GM23338 (cell line): ENCODE results near the gene CABCOCO1. TPM values are rescaled to one million over a fixed set of nuclear protein-coding genes. Genes with fewer than 3 reads are reported as not detected.

Experiments
- ATAC-seq: fragments of 200-7000 bp; cut with Tn5 transposase; 3 replicates; pipeline ENCODE4 v1.9.1; 2020
- DNase-seq: peaks from one replicate; pipeline ENCODE4 v3.0.0-alpha.2; 2015; ENCODE audit warnings: low spot score
- H2AFZ ChIP-seq: fragments of 200-600 bp; sonication (generic); 2 replicates; pipeline ENCODE4 v1.8.0; 2016; ENCODE audit warnings: antibody characterized with exemption, mild to moderate bottlenecking, moderate library complexity
- H3F3A ChIP-seq: fragments of 200-600 bp; sonication (generic); replicated peaks from 2 replicates; pipeline ENCODE4 v1.8.0; 2017; ENCODE audit warnings: antibody characterized with exemption, mixed run types, low read depth
- H3K27ac ChIP-seq: fragments of 200-600 bp; sonication (generic); 2 replicates; pipeline ENCODE4 v1.6.1; 2016; ENCODE audit warnings: low read depth
- H3K27me3 ChIP-seq: fragments of 200-600 bp; sonication (generic); 2 replicates; pipeline ENCODE4 v1.8.0; 2016; ENCODE audit warnings: mild to moderate bottlenecking, mixed run types, moderate library complexity; ENCODE audit not compliant: insufficient read depth
- H3K36me3 ChIP-seq: fragments of 200-600 bp; sonication (generic); 2 replicates; pipeline ENCODE4 v1.8.0; 2016; ENCODE audit warnings: mild to moderate bottlenecking; ENCODE audit not compliant: insufficient read depth
- H3K4me1 ChIP-seq: fragments of 200-600 bp; sonication (generic); 2 replicates; pipeline ENCODE4 v1.8.0; 2016; ENCODE audit warnings: mild to moderate bottlenecking, moderate library complexity; ENCODE audit not compliant: insufficient read depth
- H3K4me2 ChIP-seq: fragments of 200-600 bp; sonication (generic); 2 replicates; pipeline ENCODE4 v1.7.1; 2017; ENCODE audit warnings: mixed run types
- H3K4me3 ChIP-seq: fragments of 200-600 bp; sonication (generic); 2 replicates; pipeline ENCODE4 v1.6.1; 2016; ENCODE audit warnings: mixed run types
- H3K79me2 ChIP-seq: fragments of 200-600 bp; sonication (generic); replicated peaks from 2 replicates; pipeline ENCODE4 v1.8.0; 2017; ENCODE audit warnings: mild to moderate bottlenecking; ENCODE audit not compliant: insufficient read depth
- H3K9me2 ChIP-seq: fragments of 200-600 bp; sonication (generic); 2 replicates; pipeline ENCODE4 v1.8.0; 2017; ENCODE audit not compliant: insufficient read depth
- H4K20me1 ChIP-seq: fragments of 200-600 bp; sonication (generic); replicated peaks from 2 replicates; pipeline ENCODE4 v1.8.0; 2017; ENCODE audit warnings: mild to moderate bottlenecking; ENCODE audit not compliant: insufficient read depth
- H3K27ac Mint-ChIP-seq: 2 replicates; pipeline ENCODE4 v1.8.0; 2020; ENCODE audit warnings: inconsistent platforms, mild to moderate bottlenecking, moderate library complexity, mixed read lengths
- H3K27me3 Mint-ChIP-seq: 3 replicates; pipeline ENCODE4 v1.8.0; 2022; ENCODE audit warnings: low read depth, mild to moderate bottlenecking, moderate library complexity, mixed read lengths, inconsistent platforms; ENCODE audit not compliant: insufficient read depth, poor library complexity
- H3K36me3 Mint-ChIP-seq: 3 replicates; pipeline ENCODE4 v1.8.0; 2021; ENCODE audit warnings: low read depth, mild to moderate bottlenecking, inconsistent platforms, moderate library complexity, mixed read lengths
- H3K4me1 Mint-ChIP-seq: 3 replicates; pipeline ENCODE4 v1.8.0; 2020; ENCODE audit warnings: mild to moderate bottlenecking, inconsistent platforms, mixed read lengths
- H3K4me3 Mint-ChIP-seq: 3 replicates; pipeline ENCODE4 v1.8.0; 2021; ENCODE audit warnings: moderate library complexity, mild to moderate bottlenecking, inconsistent platforms, mixed read lengths
- H3K9me3 Mint-ChIP-seq: 3 replicates; pipeline ENCODE4 v1.8.0; 2020; ENCODE audit warnings: moderate library complexity, mild to moderate bottlenecking, inconsistent platforms, mixed read lengths
- CREB1 ChIP-seq: fragments of 250-450 bp; sonication (Bioruptor Pico); IDR thresholded peaks from 2 replicates; pipeline ENCODE4 v1.5.0; 2020; ENCODE audit warnings: low read depth, mild to moderate bottlenecking, moderate library complexity
- CTCF ChIP-seq, 2 experiments: fragments of 200-600 bp in 1 of 2; sonication (generic) in 1 of 2; conservative IDR thresholded peaks; 2 replicates each; pipeline versions ENCODE4 v1.5.1 to v1.6.1; 2016 to 2017; ENCODE audit warnings: antibody characterized with exemption in 2 of 2, low read depth in 2 of 2, mild to moderate bottlenecking in 2 of 2, moderate library complexity in 1 of 2
- ETS1 ChIP-seq: IDR thresholded peaks from 2 replicates; pipeline ENCODE4 v1.6.1; 2016; ENCODE audit warnings: antibody characterized with exemption
- EZH2 ChIP-seq: fragments of 200-600 bp; sonication (generic); IDR thresholded peaks from one replicate; pipeline ENCODE4 v1.8.0; 2017; ENCODE audit warnings: antibody characterized with exemption, mild to moderate bottlenecking, low read depth; ENCODE audit not compliant: unreplicated experiment
- EZH2phosphoT487 ChIP-seq: fragments of 200-600 bp; sonication (generic); IDR thresholded peaks from one replicate; pipeline ENCODE4 v1.8.1; 2018; ENCODE audit warnings: antibody characterized with exemption; ENCODE audit not compliant: unreplicated experiment
- JUNB ChIP-seq: IDR thresholded peaks from one replicate; pipeline ENCODE4 v1.6.1; 2016; ENCODE audit warnings: antibody characterized with exemption; ENCODE audit not compliant: unreplicated experiment
- NANOG ChIP-seq: IDR thresholded peaks from 2 replicates; pipeline ENCODE4 v1.6.1; 2016; ENCODE audit warnings: antibody characterized with exemption, borderline replicate concordance
- POLR2AphosphoS5 ChIP-seq: IDR thresholded peaks from 2 replicates; pipeline ENCODE4 v1.6.1; 2016; ENCODE audit warnings: antibody characterized with exemption, low read depth
- REST ChIP-seq: IDR thresholded peaks from one replicate; pipeline ENCODE4 v1.6.1; 2018; ENCODE audit warnings: antibody characterized with exemption; ENCODE audit not compliant: unreplicated experiment
- STAT1 ChIP-seq: IDR thresholded peaks from one replicate; pipeline ENCODE4 v1.6.1; 2016; ENCODE audit warnings: antibody characterized with exemption; ENCODE audit not compliant: unreplicated experiment
- ZNF114 ChIP-seq: fragments of 250-450 bp; sonication (Bioruptor Pico); IDR thresholded peaks from 2 replicates; pipeline ENCODE4 v1.5.0; 2020; ENCODE audit warnings: mild to moderate bottlenecking, moderate library complexity
- ZNF331 ChIP-seq: fragments of 250-450 bp; sonication (Bioruptor Pico); IDR thresholded peaks from 2 replicates; pipeline ENCODE4 v1.5.0; 2020; ENCODE audit warnings: low read depth, mild to moderate bottlenecking, moderate library complexity
- polyA plus RNA-seq: library from polyadenylated mRNA; unstranded; fragments of >200 nt; fragmentation: Nextera tagmentation; extraction: Ambion mirVana; gene quantifications from 2 replicates; pipeline ENCODE4 v1.2.1, GENCODE V29; 2016
- total RNA-seq: library from RNA; depleted of rRNA; stranded (reverse); fragments of >200 nt; shearing (Covaris generic); gene quantifications from 2 replicates; pipeline ENCODE4 v1.2.3, GENCODE V29; 2014

CABCOCO1 gene
- total and polyA plus RNA-seq, 2 experiments from 2014 or later, result not detected

- no peak for TF ChIP-seq CTCF (conservative IDR thresholded peaks at IDR 0.05; ENCODE audit: low read depth in 2 of 2)
- no peak for TF ChIP-seq ETS1
- no peak for TF ChIP-seq POLR2AphosphoS5
- TF ChIP-seq EZH2phosphoT487, result no peak
- TF ChIP-seq JUNB, result no peak
- no peak for TF ChIP-seq CREB1 (CRISPR knock-in tag)
- no peak for TF ChIP-seq ZNF331 (CRISPR knock-in tag)
- TF ChIP-seq EZH2, result no peak
- TF ChIP-seq ZNF114, result no peak
- TF ChIP-seq STAT1, result no peak
- no peak for TF ChIP-seq NANOG
These were observed 104.2 kb downstream of the CABCOCO1 start (continued) for GRCh38 chr10:61766927-61767326.

GRCh38 chr10:61774031-61774430 lies 111.3 kb downstream of the CABCOCO1 start:
- H3K27ac ChIP-seq, result no peak overlapping the region
- no peaks in the 10 kb centered on the region for H3K79me2 ChIP-seq
- peaks cover under 1% of the 10 kb centered on the region; the same call in 1 of the 3 replicates for H3K4me1 Mint-ChIP-seq
- DNase-seq (no peak), ATAC-seq (no peak)
- peak overlapping the region; percentile 19 for H2AFZ ChIP-seq
- no peaks in the 10 kb centered on the region for H3K36me3 ChIP-seq
- no peak for TF ChIP-seq REST
- no peak for TF ChIP-seq JUNB
- no peak for TF ChIP-seq ZNF331 (CRISPR knock-in tag)
- no peak for TF ChIP-seq EZH2
- TF ChIP-seq CTCF (conservative IDR thresholded peaks at IDR 0.05; ENCODE audit: low read depth in 2 of 2), result no peak
- H3K9me2 ChIP-seq, result peaks cover 5% of the 10 kb centered on the region; the same call in 1 of the 2 replicates
- no peak overlapping the region for H3K27ac Mint-ChIP-seq
- H3F3A ChIP-seq, result no peaks in the 10 kb centered on the region
- H3K36me3 Mint-ChIP-seq, result no peaks in the 10 kb centered on the region
- H4K20me1 ChIP-seq, result no peaks in the 10 kb centered on the region
- no peaks in the 10 kb centered on the region for H3K9me3 Mint-ChIP-seq
- no peaks in the 10 kb centered on the region for H3K27me3 ChIP-seq
- H3K27me3 Mint-ChIP-seq, result no peaks in the 10 kb centered on the region
- H3K4me1 ChIP-seq, result peaks cover 1% of the 10 kb centered on the region; the same call in 1 of the 2 replicates
- no peak overlapping the region for H3K4me3 Mint-ChIP-seq
- no peak overlapping the region for H3K4me2 ChIP-seq
- no peak overlapping the region for H3K4me3 ChIP-seq
